Measurements from ENCODE around the gene SORBS2.

Gene SORBS2

GRCh38 chr4:185744488-185744862 lies 67.5 kb downstream of the SORBS2 start:
- TF ChIP-seq CTCF (IDR thresholded peaks at IDR 0.05) = no peak
- H3K9me3 ChIP-seq (ENCODE audit: control insufficient read depth, low read length) = no peaks in the 10 kb centered on the region
- H3K4me1 ChIP-seq = no peaks in the 10 kb centered on the region
- H2AFZ ChIP-seq = no peak overlapping the region
- no peak overlapping the region for H3K4me3 ChIP-seq (ENCODE audit: low read depth, low read length)
- H3K27ac ChIP-seq = no peak overlapping the region
- no peaks in the 10 kb centered on the region for H3K27me3 ChIP-seq (ENCODE audit: control insufficient read depth, insufficient read depth, low read length)
- H3K9ac ChIP-seq = no peak overlapping the region
- no peaks in the 10 kb centered on the region for H3K36me3 ChIP-seq (ENCODE audit: control insufficient read depth, insufficient read depth, low read length)
- no peaks in the 10 kb centered on the region for H3K79me2 ChIP-seq
- H3K4me2 ChIP-seq (ENCODE audit: low read length) = no peak overlapping the region

GRCh38 chr4:185743722-185744487 lies 68.1 kb downstream of the SORBS2 start:
- H2AFZ ChIP-seq = no peak overlapping the region
- no peaks in the 10 kb centered on the region for H3K9me3 ChIP-seq (ENCODE audit: control insufficient read depth, low read length)
- H3K79me2 ChIP-seq = no peaks in the 10 kb centered on the region
- no peak overlapping the region for H3K4me2 ChIP-seq (ENCODE audit: low read length)
- no peak overlapping the region for H3K4me3 ChIP-seq (ENCODE audit: low read depth, low read length)
- H3K36me3 ChIP-seq (ENCODE audit: control insufficient read depth, insufficient read depth, low read length) = no peaks in the 10 kb centered on the region
- H3K9ac ChIP-seq = no peak overlapping the region
- peaks cover under 1% of the 10 kb centered on the region for H3K4me1 ChIP-seq
- no peak for TF ChIP-seq CTCF (IDR thresholded peaks at IDR 0.05)
- H3K27me3 ChIP-seq (ENCODE audit: control insufficient read depth, insufficient read depth, low read length) = no peaks in the 10 kb centered on the region
- no peak overlapping the region for H3K27ac ChIP-seq

- Histone ChIP-seq H3K27me3 (ENCODE audit: control insufficient read depth, insufficient read depth, low read length) (no peaks in the 10 kb centered on the region), H3K79me2 (no peaks in the 10 kb centered on the region), H3K27ac (no peak overlapping the region), H3K4me1 (peaks cover 3% of the 10 kb centered on the region), H3K4me3 (ENCODE audit: low read depth, low read length) (no peak overlapping the region), H3K4me2 (ENCODE audit: low read length) (no peak overlapping the region), H3K9ac (no peak overlapping the region), H2AFZ (no peak overlapping the region), H3K9me3 (ENCODE audit: control insufficient read depth, low read length) (no peaks in the 10 kb centered on the region), H3K36me3 (ENCODE audit: control insufficient read depth, insufficient read depth, low read length) (no peaks in the 10 kb centered on the region)
- no peak for TF ChIP-seq CTCF (IDR thresholded peaks at IDR 0.05)
Measured at GRCh38 chr4:185742766-185743165, 69.2 kb downstream of the SORBS2 start.

GRCh38 chr4:185741795-185742194 lies 70.2 kb downstream of the SORBS2 start:
- H3K4me1 ChIP-seq = peaks cover 3% of the 10 kb centered on the region
- H3K9ac ChIP-seq = no peak overlapping the region
- no peak overlapping the region for H3K27ac ChIP-seq
- no peaks in the 10 kb centered on the region for H3K9me3 ChIP-seq (ENCODE audit: control insufficient read depth, low read length)
- no peak for TF ChIP-seq CTCF (IDR thresholded peaks at IDR 0.05)
- H3K4me3 ChIP-seq (ENCODE audit: low read depth, low read length) = no peak overlapping the region
- no peaks in the 10 kb centered on the region for H3K27me3 ChIP-seq (ENCODE audit: control insufficient read depth, insufficient read depth, low read length)
- no peak overlapping the region for H3K4me2 ChIP-seq (ENCODE audit: low read length)
- H3K79me2 ChIP-seq = no peaks in the 10 kb centered on the region
- H2AFZ ChIP-seq = no peak overlapping the region
- no peaks in the 10 kb centered on the region for H3K36me3 ChIP-seq (ENCODE audit: control insufficient read depth, insufficient read depth, low read length)

- no peak overlapping the region for H3K4me3 ChIP-seq (ENCODE audit: low read depth, low read length)
- no peaks in the 10 kb centered on the region for H3K9me3 ChIP-seq (ENCODE audit: control insufficient read depth, low read length)
- no peaks in the 10 kb centered on the region for H3K36me3 ChIP-seq (ENCODE audit: control insufficient read depth, insufficient read depth, low read length)
- H3K4me2 ChIP-seq (ENCODE audit: low read length) = no peak overlapping the region
- H3K4me1 ChIP-seq = peaks cover 3% of the 10 kb centered on the region
- H3K27ac ChIP-seq = no peak overlapping the region
- TF ChIP-seq CTCF (IDR thresholded peaks at IDR 0.05) = no peak
- no peak overlapping the region for H2AFZ ChIP-seq
- H3K9ac ChIP-seq = no peak overlapping the region
- no peaks in the 10 kb centered on the region for H3K27me3 ChIP-seq (ENCODE audit: control insufficient read depth, insufficient read depth, low read length)
- H3K79me2 ChIP-seq = no peaks in the 10 kb centered on the region
Measured at GRCh38 chr4:185740471-185740873, 71.5 kb downstream of the SORBS2 start.
